ENCODE data around the gene KRT38.

Gene KRT38

GRCh38 chr17:41440531-41441033 lies at the start of gene KRT38:
KRT38 (minus strand) TSS chr17:41440983; CDS start chr17:41440921, 62 bp downstream.
- Histone ChIP-seq H3K36me3 (ENCODE audit: insufficient read depth, low read length) (no peaks in the 10 kb centered on the region), H3K9me3 (ENCODE audit: low read length) (no peaks in the 10 kb centered on the region), H3K4me1 (ENCODE audit: insufficient read depth, low read length, severe bottlenecking) (no peaks in the 10 kb centered on the region), H3K4me2 (ENCODE audit: low read length) (no peak within 1 kb of the TSS), H3K27ac (ENCODE audit: low read depth, low read length, poor library complexity, severe bottlenecking) (no peak within 1 kb of the TSS), H3K27me3 (ENCODE audit: insufficient read depth, low read length) (0 out of 2 replicates have a peak, but pooled peaks cover 4% of the 10 kb centered on the region), H3F3A (ENCODE audit: insufficient read depth, low read length) (no peaks in the 10 kb centered on the region), H3K9me2 (ENCODE audit: low read depth, low read length) (no peaks in the 10 kb centered on the region), H3K79me2 (ENCODE audit: insufficient read depth, low read length) (no peaks in the 10 kb centered on the region), H3K4me3 (ENCODE audit: low read depth, low read length, poor library complexity, severe bottlenecking) (no peak within 1 kb of the TSS), H2AFZ (ENCODE audit: low read length) (no peak within 1 kb of the TSS), H3K9ac (ENCODE audit: low read length) (no peak within 1 kb of the TSS), H4K20me1 (ENCODE audit: insufficient read depth, low read length) (no peaks in the 10 kb centered on the region; the same call in 1 of the 2 replicates)
- TF ChIP-seq, protein P1, sequence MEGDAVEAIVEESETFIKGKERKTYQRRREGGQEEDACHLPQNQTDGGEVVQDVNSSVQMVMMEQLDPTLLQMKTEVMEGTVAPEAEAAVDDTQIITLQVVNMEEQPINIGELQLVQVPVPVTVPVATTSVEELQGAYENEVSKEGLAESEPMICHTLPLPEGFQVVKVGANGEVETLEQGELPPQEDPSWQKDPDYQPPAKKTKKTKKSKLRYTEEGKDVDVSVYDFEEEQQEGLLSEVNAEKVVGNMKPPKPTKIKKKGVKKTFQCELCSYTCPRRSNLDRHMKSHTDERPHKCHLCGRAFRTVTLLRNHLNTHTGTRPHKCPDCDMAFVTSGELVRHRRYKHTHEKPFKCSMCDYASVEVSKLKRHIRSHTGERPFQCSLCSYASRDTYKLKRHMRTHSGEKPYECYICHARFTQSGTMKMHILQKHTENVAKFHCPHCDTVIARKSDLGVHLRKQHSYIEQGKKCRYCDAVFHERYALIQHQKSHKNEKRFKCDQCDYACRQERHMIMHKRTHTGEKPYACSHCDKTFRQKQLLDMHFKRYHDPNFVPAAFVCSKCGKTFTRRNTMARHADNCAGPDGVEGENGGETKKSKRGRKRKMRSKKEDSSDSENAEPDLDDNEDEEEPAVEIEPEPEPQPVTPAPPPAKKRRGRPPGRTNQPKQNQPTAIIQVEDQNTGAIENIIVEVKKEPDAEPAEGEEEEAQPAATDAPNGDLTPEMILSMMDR (IDR thresholded peaks at IDR 0.05; ENCODE audit: low read length), result no peak
- TF ChIP-seq EZH2 (IDR thresholded peaks at IDR 0.05; ENCODE audit: borderline replicate concordance, low read length), result no peak

GRCh38 chr17:41489531-41489930 lies 48.7 kb upstream of the KRT38 start, which contains the start of gene KRT36:
KRT36 (minus strand) TSS chr17:41489910; CDS start chr17:41489864, 46 bp downstream.
- Histone ChIP-seq H3K9me3 (ENCODE audit: low read length) (no peaks in the 10 kb centered on the region), H3K4me1 (ENCODE audit: insufficient read depth, low read length, severe bottlenecking) (no peaks in the 10 kb centered on the region), H3K27me3 (ENCODE audit: insufficient read depth, low read length) (peaks cover 8% of the 10 kb centered on the region; the same call in 1 of the 2 replicates), H3K9me2 (ENCODE audit: low read depth, low read length) (no peaks in the 10 kb centered on the region), H3K9ac (ENCODE audit: low read length) (no peak within 1 kb of the TSS), H3K79me2 (ENCODE audit: insufficient read depth, low read length) (no peaks in the 10 kb centered on the region), H3K27ac (ENCODE audit: low read depth, low read length, poor library complexity, severe bottlenecking) (no peak within 1 kb of the TSS), H2AFZ (ENCODE audit: low read length) (no peak within 1 kb of the TSS), H3K36me3 (ENCODE audit: insufficient read depth, low read length) (no peaks in the 10 kb centered on the region), H3K4me3 (ENCODE audit: low read depth, low read length, poor library complexity, severe bottlenecking) (no peak within 1 kb of the TSS), H4K20me1 (ENCODE audit: insufficient read depth, low read length) (no peaks in the 10 kb centered on the region), H3F3A (ENCODE audit: insufficient read depth, low read length) (no peaks in the 10 kb centered on the region), H3K4me2 (ENCODE audit: low read length) (no peak within 1 kb of the TSS)
- TF ChIP-seq EZH2 (IDR thresholded peaks at IDR 0.05; ENCODE audit: borderline replicate concordance, low read length), result no peak
- TF ChIP-seq, protein P1 (IDR thresholded peaks at IDR 0.05; ENCODE audit: low read length), result no peak

GRCh38 chr17:41486809-41487530 lies 46.2 kb upstream of the KRT38 start:
- H3K4me2 ChIP-seq (ENCODE audit: low read length), result no peak overlapping the region
- no peak overlapping the region for H3K4me3 ChIP-seq (ENCODE audit: low read depth, low read length, poor library complexity, severe bottlenecking)
- no peaks in the 10 kb centered on the region for H3F3A ChIP-seq (ENCODE audit: insufficient read depth, low read length)
- H3K9ac ChIP-seq (ENCODE audit: low read length), result no peak overlapping the region
- no peaks in the 10 kb centered on the region for H3K9me3 ChIP-seq (ENCODE audit: low read length)
- H3K4me1 ChIP-seq (ENCODE audit: insufficient read depth, low read length, severe bottlenecking), result no peaks in the 10 kb centered on the region
- no peak overlapping the region for H2AFZ ChIP-seq (ENCODE audit: low read length)
- H3K27me3 ChIP-seq (ENCODE audit: insufficient read depth, low read length), result 0 out of 2 replicates have a peak, but pooled peaks cover 3% of the 10 kb centered on the region
- no peaks in the 10 kb centered on the region for H4K20me1 ChIP-seq (ENCODE audit: insufficient read depth, low read length)
- no peaks in the 10 kb centered on the region for H3K36me3 ChIP-seq (ENCODE audit: insufficient read depth, low read length)
- no peaks in the 10 kb centered on the region for H3K9me2 ChIP-seq (ENCODE audit: low read depth, low read length)
- no peaks in the 10 kb centered on the region for H3K79me2 ChIP-seq (ENCODE audit: insufficient read depth, low read length)
- no peak overlapping the region for H3K27ac ChIP-seq (ENCODE audit: low read depth, low read length, poor library complexity, severe bottlenecking)
- TF ChIP-seq EZH2 (IDR thresholded peaks at IDR 0.05; ENCODE audit: borderline replicate concordance, low read length), result no peak
- TF ChIP-seq, protein P1 (IDR thresholded peaks at IDR 0.05; ENCODE audit: low read length), result peak; percentile 70

Data from OCI-LY1 (cell line).